HepG2 (cell line): Measurements from ENCODE around the gene GBP7.
"Not testable (repeated sequence)": the region's sequence is repeated elsewhere in the genome, so short reads cannot be mapped to it uniquely, and the experiment has no call there.

ENCODE experiments used
- CTCF ChIP-seq: sonication (generic); formaldehyde crosslinking; IDR thresholded peaks from 2 replicates; pipeline ENCODE4 v1.5.0; 2020; ENCODE audit warnings: mild to moderate bottlenecking, missing genetic modification reagents, moderate library complexity
- MTA3 ChIP-seq: sonication (generic); formaldehyde crosslinking; IDR thresholded peaks from 2 replicates; pipeline ENCODE4 v1.4.0; 2020; ENCODE audit warnings: missing genetic modification reagents
- THAP7 ChIP-seq: sonication (generic); formaldehyde crosslinking; IDR thresholded peaks from 2 replicates; pipeline ENCODE4 v1.8.1; 2023; ENCODE audit warnings: mild to moderate bottlenecking, missing genetic modification reagents
- ZNF766 ChIP-seq: sonication (generic); formaldehyde crosslinking; IDR thresholded peaks from 2 replicates; pipeline ENCODE4 v1.5.0; 2020; ENCODE audit warnings: missing genetic modification reagents, borderline replicate concordance
- ZSCAN5A ChIP-seq: sonication (generic); formaldehyde crosslinking; IDR thresholded peaks from 2 replicates; pipeline ENCODE4 v1.8.0; 2022; ENCODE audit warnings: mild to moderate bottlenecking, missing genetic modification reagents, borderline replicate concordance

- TF ChIP-seq ZSCAN5A (CRISPR knock-in tag); CTCF (CRISPR knock-in tag); MTA3; ZNF766 (CRISPR knock-in tag); THAP7 (CRISPR knock-in tag): not testable (repeated sequence)
Observed at GRCh38 chr1:89218941-89219340, 43.1 kb upstream of the GBP7 start.
